Endothelial cell of umbilical vein (primary cell): ENCODE measurements around the gene SULF2. TPM values are rescaled to one million over a fixed set of nuclear protein-coding genes. Genes with fewer than 3 reads are reported as not detected.

ENCODE experiments used
- BruUV-seq: library from RNA; stranded (reverse); fragments of 400-500 nt; replicated peaks from 2 replicates; lab custom pipeline; 2021; lab: Mats Ljungman, UMichigan
- CTCF ChIA-PET: fragments of 300-600, 350-600 bp; sonication (Branson Sonifier 250); formaldehyde crosslinking; loops from one replicate; lab custom pipeline; 2021; ENCODE audit warnings: antibody characterized with exemption, inconsistent platforms; lab: Charles Lee
- POLR2A ChIA-PET: fragments of 300-600, 350-600 bp; sonication (Branson Sonifier 250); formaldehyde crosslinking; loops from one replicate; lab custom pipeline; 2021; ENCODE audit warnings: antibody characterized with exemption, inconsistent platforms; lab: Charles Lee
- DNase-seq: peaks from one replicate; pipeline ENCODE4 v3.0.0-alpha.2; 2011; ENCODE audit warnings: low read depth, low spot score
- FAIRE-seq: peaks from 2 replicates; lab custom pipeline; 2011; peaks lifted over from hg19 to GRCh38; lab: Jason Lieb, UNC
- H2AFZ ChIP-seq: 2 replicates; pipeline ENCODE4 v1.6.0; 2012; ENCODE audit warnings: low read depth, low read length, control low read depth, inconsistent platforms
- H3K27ac ChIP-seq: 2 replicates; pipeline ENCODE4 v1.5.1; 2011; ENCODE audit warnings: low read depth, mild to moderate bottlenecking, control low read depth, low read length, moderate library complexity; ENCODE audit not compliant: insufficient read depth
- H3K27me3 ChIP-seq, 2 experiments: 2 replicates each; pipeline versions ENCODE4 v1.6.0 to v1.6.1; 2011; ENCODE audit warnings: low read length in 2 of 2, mixed read lengths in 1 of 2; ENCODE audit not compliant: control insufficient read depth in 2 of 2, insufficient read depth in 2 of 2
- H3K36me3 ChIP-seq, 2 experiments: 2 replicates in 1 of 2; 3 replicates in 1 of 2; pipeline ENCODE4 v1.5.1; 2011; ENCODE audit warnings: low read length in 2 of 2, mild to moderate bottlenecking in 1 of 2, moderate library complexity in 1 of 2; ENCODE audit not compliant: control insufficient read depth in 2 of 2, insufficient read depth in 2 of 2; ENCODE audit errors: extremely low read depth in 1 of 2
- H3K4me1 ChIP-seq: 3 replicates; pipeline ENCODE4 v1.5.1; 2011; ENCODE audit warnings: mild to moderate bottlenecking, low read length; ENCODE audit not compliant: control insufficient read depth, insufficient read depth; ENCODE audit errors: extremely low read depth
- H3K4me2 ChIP-seq: 2 replicates; pipeline ENCODE4 v1.6.1; 2011; ENCODE audit warnings: low read length, control low read depth, mixed read lengths; ENCODE audit not compliant: insufficient read depth
- H3K4me3 ChIP-seq, 3 experiments: fragments of 200-600 bp in 1 of 3; sonication (generic), shearing (Covaris generic) in 1 of 3; replicated peaks in 1 of 3; 2 replicates each; pipeline ENCODE4 v1.5.1; 2011 to 2016; ENCODE audit warnings: control low read depth in 3 of 3, low read length in 3 of 3, mild to moderate bottlenecking in 2 of 3, inconsistent platforms in 1 of 3, low read depth in 1 of 3, moderate library complexity in 1 of 3; ENCODE audit not compliant: insufficient read depth in 1 of 3
- H3K79me2 ChIP-seq: 2 replicates; pipeline ENCODE4 v1.6.0; 2012; ENCODE audit warnings: low read length, inconsistent platforms; ENCODE audit not compliant: control insufficient read depth, insufficient read depth
- H3K9ac ChIP-seq: replicated peaks from 2 replicates; pipeline ENCODE3; 2011; ENCODE audit warnings: low read length, control low read depth; ENCODE audit not compliant: insufficient read depth; ENCODE audit errors: extremely low read depth
- H3K9me1 ChIP-seq: replicated peaks from 3 replicates; pipeline ENCODE4 v1.6.0; 2011; ENCODE audit warnings: mild to moderate bottlenecking, low read length; ENCODE audit not compliant: control insufficient read depth, insufficient read depth; ENCODE audit errors: extremely low read depth
- H3K9me3 ChIP-seq: replicated peaks from 2 replicates; pipeline ENCODE4 v1.5.1; 2012; ENCODE audit warnings: low read length, inconsistent platforms; ENCODE audit not compliant: control insufficient read depth, insufficient read depth
- H4K20me1 ChIP-seq: replicated peaks from 2 replicates; pipeline ENCODE3; 2011; ENCODE audit warnings: mild to moderate bottlenecking, low read length; ENCODE audit not compliant: control insufficient read depth, insufficient read depth; ENCODE audit errors: extremely low read depth
- EZH2 ChIP-seq: IDR thresholded peaks from 2 replicates; pipeline ENCODE4 v1.6.1; 2012; ENCODE audit warnings: borderline replicate concordance, low read depth, mild to moderate bottlenecking, moderate library complexity, low read length, inconsistent platforms; ENCODE audit not compliant: severe bottlenecking
- FOS ChIP-seq: IDR thresholded peaks from 2 replicates; pipeline ENCODE4 v1.6.1; 2011; ENCODE audit warnings: mild to moderate bottlenecking, low read length, moderate library complexity, borderline replicate concordance; ENCODE audit not compliant: insufficient read depth
- GATA2 ChIP-seq: IDR thresholded peaks from 2 replicates; pipeline ENCODE4 v1.7.0; 2011; ENCODE audit warnings: low read depth, mild to moderate bottlenecking, moderate library complexity, mixed read lengths, low read length; ENCODE audit not compliant: insufficient read length, insufficient read depth
- JUN ChIP-seq: IDR thresholded peaks from 2 replicates; pipeline ENCODE4 v1.6.1; 2011; ENCODE audit warnings: borderline replicate concordance, low read depth; ENCODE audit not compliant: insufficient read length, insufficient read depth
- MYC ChIP-seq: IDR thresholded peaks from one replicate; pipeline ENCODE4 v1.6.1; 2011; ENCODE audit warnings: mild to moderate bottlenecking, low read depth, low read length
- POLR2A ChIP-seq: IDR thresholded peaks from 2 replicates; pipeline ENCODE4 v1.6.1; 2012; ENCODE audit warnings: low read depth, mild to moderate bottlenecking, control low read depth, low read length
- POLR2AphosphoS5 ChIP-seq: IDR thresholded peaks from 2 replicates; pipeline ENCODE4 v1.6.1; 2012; ENCODE audit warnings: low read depth, mild to moderate bottlenecking, control low read depth, low read length, moderate library complexity; ENCODE audit not compliant: insufficient read depth
- dilution Hi-C: fragments of 300-500 bp; cut with MboI; formaldehyde crosslinking; loops from one replicate; pipeline ENCODE4 v1.15.0; 2019; ENCODE audit warnings: low sequenced_read_pairs; ENCODE audit not compliant: extremely low pct_ligation_motif_present
- intact Hi-C: fragments of 100-400 bp; cut with micrococcal nuclease; formaldehyde crosslinking; loops from one replicate; pipeline ENCODE4 v1.10.0; 2022
- polyA plus RNA-seq, 4 experiments: library from polyadenylated mRNA; depleted of rRNA in 3 of 4; stranded (reverse) in 3 of 4; unstranded in 1 of 4; fragments of >200 nt; gene quantifications; 2 replicates each; pipeline versions ENCODE4 v1.2.1 to v1.2.3, GENCODE V29; 2011 to 2012; ENCODE audit warnings: missing spikeins in 1 of 4
- total RNA-seq: library from RNA; stranded (reverse); gene quantifications from 2 replicates; pipeline ENCODE4 v1.2.3, GENCODE V29; 2021
- TF ChIP-seq, protein P1 (sequence below), 2 donors: IDR thresholded peaks; 1 replicate in 1 of 2; 2 replicates in 1 of 2; pipeline ENCODE4 v1.5.1; 2011; ENCODE audit warnings: low read length in 2 of 2, mild to moderate bottlenecking in 2 of 2, moderate library complexity in 2 of 2, control low read depth in 1 of 2, inconsistent platforms in 1 of 2, low read depth in 1 of 2; ENCODE audit not compliant: insufficient read depth in 1 of 2; ENCODE audit errors: extremely low read depth in 1 of 2
- TF ChIP-seq, protein P2 (sequence below): IDR thresholded peaks from 2 replicates; pipeline ENCODE4 v1.6.1; 2011; ENCODE audit not compliant: insufficient read depth, insufficient read length

The SULF2 gene
- total and polyA plus RNA-seq, 2 donors (not counting 3 experiments of a cell fraction or from before 2014, with no cell fraction given) = 58.5 to 160 TPM

DNA sequence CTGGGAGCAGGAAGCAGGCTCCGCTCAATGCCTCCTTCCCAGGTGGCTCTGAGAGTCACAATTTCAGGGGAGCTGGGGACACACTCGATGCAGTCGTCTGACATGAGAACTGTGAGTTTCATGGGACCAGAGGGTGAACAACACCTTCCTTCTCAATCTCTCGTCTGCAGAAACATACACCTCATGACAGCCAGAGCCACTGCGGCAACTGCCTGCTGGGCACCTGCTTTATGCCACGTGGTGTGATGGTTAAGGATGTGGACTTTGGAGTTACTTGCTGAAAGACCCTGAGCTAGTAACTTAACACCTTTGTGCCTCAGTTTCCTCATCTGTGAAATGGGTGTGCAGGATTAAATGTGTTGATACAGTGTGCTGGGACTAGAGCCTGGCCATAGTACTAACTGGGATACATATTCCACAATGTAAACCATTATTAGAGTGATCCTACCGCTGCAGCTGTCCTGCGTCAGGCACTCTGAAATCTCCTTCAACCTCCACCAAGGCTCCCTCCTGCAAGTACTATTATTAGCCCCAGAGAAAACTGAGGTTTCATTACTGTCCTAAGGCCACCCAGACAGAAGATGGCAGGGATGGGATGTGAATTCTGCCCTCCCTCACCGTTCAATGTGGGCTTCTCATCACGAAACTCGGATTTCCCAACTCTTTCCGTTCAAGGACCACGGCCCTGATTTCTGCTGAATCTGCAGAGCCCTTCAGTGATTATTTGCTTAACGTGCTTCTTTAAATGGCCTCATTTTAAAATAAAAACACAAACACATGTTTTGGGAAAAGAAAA, 24.4 kb downstream of the SULF2 start:
- Histone ChIP-seq H3K4me1 (peaks cover 5% of the 10 kb centered on the region), H3K27ac (no peak overlapping the region), H3K79me2 (no peaks in the 10 kb centered on the region), H2AFZ (no peak overlapping the region), H3K4me2 (no peak overlapping the region), H3K27me3 (no peaks in the 10 kb centered on the region), H4K20me1 (no peaks in the 10 kb centered on the region), H3K36me3 (no peaks in the 10 kb centered on the region), H3K9ac (no peak overlapping the region), H3K4me3 (no peak overlapping the region), H3K9me1 (no peaks in the 10 kb centered on the region), H3K9me3 (no peaks in the 10 kb centered on the region)
- no TSS peak for BruUV-seq
- TF ChIP-seq GATA2 = no peak
- TF ChIP-seq, protein P1, sequence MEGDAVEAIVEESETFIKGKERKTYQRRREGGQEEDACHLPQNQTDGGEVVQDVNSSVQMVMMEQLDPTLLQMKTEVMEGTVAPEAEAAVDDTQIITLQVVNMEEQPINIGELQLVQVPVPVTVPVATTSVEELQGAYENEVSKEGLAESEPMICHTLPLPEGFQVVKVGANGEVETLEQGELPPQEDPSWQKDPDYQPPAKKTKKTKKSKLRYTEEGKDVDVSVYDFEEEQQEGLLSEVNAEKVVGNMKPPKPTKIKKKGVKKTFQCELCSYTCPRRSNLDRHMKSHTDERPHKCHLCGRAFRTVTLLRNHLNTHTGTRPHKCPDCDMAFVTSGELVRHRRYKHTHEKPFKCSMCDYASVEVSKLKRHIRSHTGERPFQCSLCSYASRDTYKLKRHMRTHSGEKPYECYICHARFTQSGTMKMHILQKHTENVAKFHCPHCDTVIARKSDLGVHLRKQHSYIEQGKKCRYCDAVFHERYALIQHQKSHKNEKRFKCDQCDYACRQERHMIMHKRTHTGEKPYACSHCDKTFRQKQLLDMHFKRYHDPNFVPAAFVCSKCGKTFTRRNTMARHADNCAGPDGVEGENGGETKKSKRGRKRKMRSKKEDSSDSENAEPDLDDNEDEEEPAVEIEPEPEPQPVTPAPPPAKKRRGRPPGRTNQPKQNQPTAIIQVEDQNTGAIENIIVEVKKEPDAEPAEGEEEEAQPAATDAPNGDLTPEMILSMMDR (IDR thresholded peaks at IDR 0.05; ENCODE audit: extremely low read depth in 1 of 2, insufficient read depth in 1 of 2, low read depth in 1 of 2, low read length in 2 of 2) = no peak
- TF ChIP-seq JUN = no peak
- no peak for TF ChIP-seq POLR2AphosphoS5
- TF ChIP-seq MYC = no peak
- TF ChIP-seq EZH2 = no peak
- no peak for TF ChIP-seq POLR2A
- no peak for TF ChIP-seq FOS
- TF ChIP-seq, protein P2, sequence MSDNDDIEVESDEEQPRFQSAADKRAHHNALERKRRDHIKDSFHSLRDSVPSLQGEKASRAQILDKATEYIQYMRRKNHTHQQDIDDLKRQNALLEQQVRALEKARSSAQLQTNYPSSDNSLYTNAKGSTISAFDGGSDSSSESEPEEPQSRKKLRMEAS = no peak
- intact Hi-C loops (no loop called here), dilution Hi-C loops (no loop called here)
- FAIRE-seq (no peak), DNase-seq (no peak)
- CTCF ChIA-PET = interaction anchor here (0.8 to 1.4 kb wide), 2 partner anchors 26 to 860 kb away, joined by 3 to 6 read pairs (median 3); no protein-coding TSS in a partner anchor
- POLR2A ChIA-PET = no interaction called here
